B cell (primary cell): Measurements from ENCODE around the gene MAGOHB. TPM values are rescaled to one million over a fixed set of nuclear protein-coding genes. Genes with fewer than 3 reads are reported as not detected.

ENCODE experiments used
- polyA plus RNA-seq: library from polyadenylated mRNA; depleted of rRNA; stranded (reverse); fragments of >200 nt; gene quantifications from 2 replicates; pipeline ENCODE4 v1.2.3, GENCODE V29; 2012
- total RNA-seq, 2 donors: library from RNA; stranded (reverse); fragments of 120-200 nt in 1 of 2; gene quantifications; 1 replicate in 1 of 2; 2 replicates in 1 of 2; pipeline versions ENCODE4 v1.2.3 to v1.2.4, GENCODE V29; 2013 to 2022

MAGOHB gene
- total and polyA plus RNA-seq, 2 donors (not counting 1 experiment from before 2014, with no cell fraction given), result 8.1 to 19.1 TPM

Other genes with a start within 250 kb of the MAGOHB start
- 0.84 and 0.97 TPM in 2 replicates for gene KLRK1, start 223.6 kb downstream of the MAGOHB start, total RNA-seq
- gene KLRK1, start 223.6 kb downstream of the MAGOHB start, polyA plus RNA-seq, result 2.1 and 60.0 TPM in 2 replicates
- gene KLRC4, start 203.9 kb downstream of the MAGOHB start, total RNA-seq, result not detected in 2 replicates
- gene KLRC4, start 203.9 kb downstream of the MAGOHB start, polyA plus RNA-seq, result not detected in 2 replicates
- gene KLRC3, start 193.0 kb downstream of the MAGOHB start, total RNA-seq, result not detected in 2 replicates
- not detected in 2 replicates for gene KLRC3, start 193.0 kb downstream of the MAGOHB start, polyA plus RNA-seq
- 0.59 TPM in 1 of 2 replicates, not detected in the other for gene KLRC2, start 177.6 kb downstream of the MAGOHB start, total RNA-seq
- 0.21 and 0.25 TPM in 2 replicates for gene KLRC2, start 177.6 kb downstream of the MAGOHB start, polyA plus RNA-seq
- not detected in 2 replicates for gene KLRC1, start 160.2 kb downstream of the MAGOHB start, total RNA-seq
- 0.42 TPM in 1 of 2 replicates, not detected in the other for gene KLRC1, start 160.2 kb downstream of the MAGOHB start, polyA plus RNA-seq
- gene EIF2S3B, start 107.7 kb downstream of the MAGOHB start, total RNA-seq, result 0.54 and 0.73 TPM in 2 replicates
- gene EIF2S3B, start 107.7 kb downstream of the MAGOHB start, polyA plus RNA-seq, result 0.45 and 0.56 TPM in 2 replicates
- not detected in 2 replicates for gene STYK1, start 60.4 kb upstream of the MAGOHB start, total RNA-seq
- gene STYK1, start 60.4 kb upstream of the MAGOHB start, polyA plus RNA-seq, result not detected in 2 replicates
- gene YBX3, start 109.7 kb upstream of the MAGOHB start, total RNA-seq, result 60.8 and 62.6 TPM in 2 replicates
- gene YBX3, start 109.7 kb upstream of the MAGOHB start, polyA plus RNA-seq, result 191 and 365 TPM in 2 replicates
- gene TAS2R7, start 189.0 kb upstream of the MAGOHB start, total RNA-seq, result not detected in 2 replicates
- gene TAS2R7, start 189.0 kb upstream of the MAGOHB start, polyA plus RNA-seq, result not detected in 2 replicates
- gene TAS2R8, start 193.7 kb upstream of the MAGOHB start, total RNA-seq, result not detected in 2 replicates
- gene TAS2R8, start 193.7 kb upstream of the MAGOHB start, polyA plus RNA-seq, result 0.20 TPM in 1 of 2 replicates, not detected in the other
- gene TAS2R9, start 196.6 kb upstream of the MAGOHB start, total RNA-seq, result not detected in 2 replicates
- gene TAS2R9, start 196.6 kb upstream of the MAGOHB start, polyA plus RNA-seq, result not detected in 2 replicates
- 0.27 and 1.2 TPM in 2 replicates for gene TAS2R10, start 212.7 kb upstream of the MAGOHB start, total RNA-seq
- gene TAS2R10, start 212.7 kb upstream of the MAGOHB start, polyA plus RNA-seq, result not detected in 2 replicates
- gene PRR4, start 235.9 kb upstream of the MAGOHB start, total RNA-seq, result 1.0 and 1.9 TPM in 2 replicates
- gene PRR4, start 235.9 kb upstream of the MAGOHB start, polyA plus RNA-seq, result 1.8 and 4.0 TPM in 2 replicates